Measurements from ENCODE around the gene ZNF620. TPM values are rescaled to one million over a fixed set of nuclear protein-coding genes. Genes with fewer than 3 reads are reported as not detected.

Gene ZNF620
- total RNA-seq, 1 donor from 2014 or later = 6.4 TPM

DNA sequence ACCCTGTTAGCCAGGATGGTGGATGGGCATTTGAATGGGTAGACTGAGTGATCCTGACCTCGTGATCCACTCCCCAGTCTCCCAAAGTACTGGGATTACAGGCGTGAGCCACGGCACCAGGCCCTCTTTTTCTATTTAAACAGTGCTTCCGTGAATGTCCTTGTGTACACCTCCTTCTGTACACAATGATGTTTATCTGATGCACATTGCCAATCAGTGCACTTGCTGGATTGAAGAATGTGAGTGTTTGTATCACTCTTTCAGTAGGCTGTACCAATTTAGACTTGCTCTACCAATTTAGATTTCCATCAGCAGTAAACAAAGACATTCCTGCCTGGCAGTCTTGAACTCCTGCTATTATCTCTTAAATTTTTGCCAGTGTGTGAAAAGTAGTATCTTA lies 37.8 kb upstream of the ZNF620 start:
- H3K9me3 ChIP-seq = no peaks in the 10 kb centered on the region
- DNase-seq (no peak), ATAC-seq (no peak)
- H3K27ac ChIP-seq = no peak overlapping the region
- intact Hi-C loops (cut with DNase I) = no loop called here
- H3K27me3 ChIP-seq (ENCODE audit: low read depth) = no peaks in the 10 kb centered on the region
- no peak for TF ChIP-seq CTCF (IDR thresholded peaks at IDR 0.05)
- no peak overlapping the region for H3K4me3 ChIP-seq
- H3K36me3 ChIP-seq = peaks cover 36% of the 10 kb centered on the region
- H3K4me1 ChIP-seq = no peaks in the 10 kb centered on the region

GRCh38 chr3:40470701-40471100 lies 35.1 kb upstream of the ZNF620 start:
- Histone ChIP-seq H3K36me3 (peaks cover 11% of the 10 kb centered on the region), H3K27me3 (ENCODE audit: low read depth) (no peaks in the 10 kb centered on the region), H3K27ac (no peak overlapping the region), H3K4me3 (no peak overlapping the region), H3K4me1 (no peaks in the 10 kb centered on the region), H3K9me3 (no peaks in the 10 kb centered on the region)
- no peak for TF ChIP-seq CTCF (IDR thresholded peaks at IDR 0.05)
- DNase-seq = no peak
- intact Hi-C loops (cut with DNase I) = no loop called here
- ATAC-seq = no peak

DNA sequence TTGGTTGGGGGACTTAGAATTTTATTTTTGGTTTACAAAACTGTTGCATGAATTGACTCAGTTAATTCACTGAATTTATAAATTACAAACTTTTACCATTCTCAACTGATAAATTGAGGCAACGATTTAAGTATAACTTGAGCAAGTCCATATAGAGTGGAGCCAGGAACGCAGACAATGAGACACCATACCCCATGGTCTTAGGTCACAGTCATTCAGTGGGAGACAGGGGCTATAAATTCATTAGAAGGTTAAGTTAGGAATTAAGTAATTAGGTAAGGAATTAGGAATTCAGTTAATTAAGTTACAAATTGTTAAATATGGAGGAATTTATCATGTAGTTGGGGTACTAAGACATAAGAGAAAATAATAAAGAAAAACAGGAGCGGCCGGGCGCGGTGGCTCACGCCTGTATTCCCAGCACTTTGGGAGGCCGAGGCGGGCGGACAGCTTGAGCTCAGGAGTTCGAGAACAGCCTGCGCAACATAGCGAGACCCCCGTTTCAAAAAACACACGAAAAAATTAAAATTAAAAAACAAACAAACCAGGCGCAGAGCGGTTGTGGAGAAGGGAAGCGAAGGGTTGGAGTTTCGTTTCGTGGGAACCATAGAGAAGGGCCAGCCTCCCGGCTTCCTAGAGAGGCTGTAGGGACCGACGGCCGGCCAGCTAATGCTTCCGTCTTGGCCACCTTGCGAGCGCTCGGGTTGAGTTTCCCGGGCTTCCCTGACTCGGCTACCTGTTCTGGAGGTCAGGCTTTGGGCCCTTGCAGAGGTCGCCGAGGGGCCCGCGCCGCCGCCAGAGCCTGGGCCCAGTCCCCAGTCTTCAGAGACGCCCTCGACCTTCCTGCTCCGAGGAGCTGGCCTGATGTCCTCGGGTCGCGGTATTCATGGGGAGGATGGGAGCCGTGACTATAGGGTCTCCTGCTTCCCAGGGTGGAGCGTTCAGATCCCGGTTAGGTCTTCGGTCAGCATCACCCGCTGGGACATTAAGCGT lies 29.1 kb upstream of the ZNF620 start, which contains the start of gene ZNF619:
Gene ZNF619, plus strand, starts transcription at position 645 of the 993 bp plus-strand sequence. CDS start 858 bp downstream, outside the sequence.
- peak within 1 kb of the TSS; percentile 96 for H3K4me3 ChIP-seq
- H3K27ac ChIP-seq = peak within 1 kb of the TSS; percentile 86
- peaks cover 7% of the 10 kb centered on the region for H3K4me1 ChIP-seq
- ATAC-seq (peak; percentile 96 to 98), DNase-seq (peak; percentile 87)
- H3K36me3 ChIP-seq = peaks cover 13% of the 10 kb centered on the region
- no peaks in the 10 kb centered on the region for H3K9me3 ChIP-seq
- no peak for TF ChIP-seq CTCF (IDR thresholded peaks at IDR 0.05)
- H3K27me3 ChIP-seq (ENCODE audit: low read depth) = no peaks in the 10 kb centered on the region
- intact Hi-C loops (cut with DNase I) = no loop called here

DNA sequence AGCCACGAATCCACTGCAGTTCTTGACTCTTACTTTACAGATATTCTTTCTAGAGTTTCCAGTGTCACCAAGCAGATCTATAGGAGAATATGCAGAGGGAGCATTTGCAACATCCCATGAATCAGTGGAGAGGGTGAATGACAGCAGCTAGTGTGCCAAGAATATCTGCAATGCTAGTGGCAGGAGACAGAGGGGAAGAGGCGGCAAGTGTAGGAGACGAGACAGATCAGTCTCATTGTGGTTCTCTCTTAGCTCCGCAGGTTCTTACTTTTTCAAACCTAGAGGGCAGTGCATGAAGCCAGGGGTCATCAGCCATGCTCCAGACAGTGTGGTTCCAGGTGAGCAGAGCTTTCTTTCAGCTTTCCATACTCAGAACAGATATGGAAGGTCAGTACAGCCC lies 28.2 kb upstream of the ZNF620 start:
- H3K27ac ChIP-seq = peak overlapping the region; percentile 86
- TF ChIP-seq CTCF (IDR thresholded peaks at IDR 0.05) = no peak
- H3K36me3 ChIP-seq = peaks cover 22% of the 10 kb centered on the region
- H3K27me3 ChIP-seq (ENCODE audit: low read depth) = no peaks in the 10 kb centered on the region
- intact Hi-C loops (cut with DNase I) = no loop called here
- peak in 1 of 2 donors; percentile 5 for ATAC-seq
- H3K9me3 ChIP-seq = no peaks in the 10 kb centered on the region
- peaks cover 7% of the 10 kb centered on the region for H3K4me1 ChIP-seq
- no peak for DNase-seq
- peak overlapping the region; percentile 96 for H3K4me3 ChIP-seq

DNA sequence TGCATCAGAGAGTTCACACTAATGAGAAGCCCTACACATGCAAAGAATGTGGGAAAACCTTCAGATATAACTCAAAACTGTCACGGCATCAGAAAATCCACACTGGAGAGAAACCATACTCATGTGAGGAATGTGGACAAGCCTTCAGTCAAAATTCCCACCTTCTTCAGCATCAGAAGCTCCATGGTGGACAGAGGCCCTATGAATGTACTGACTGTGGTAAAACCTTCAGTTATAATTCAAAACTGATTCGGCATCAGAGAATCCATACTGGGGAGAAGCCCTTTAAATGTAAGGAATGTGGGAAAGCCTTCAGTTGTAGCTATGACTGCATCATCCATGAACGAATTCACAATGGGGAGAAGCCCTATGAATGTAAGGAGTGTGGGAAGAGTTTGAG lies 18.7 kb upstream of the ZNF620 start:
- intact Hi-C loops (cut with DNase I) = no loop called here
- no peak overlapping the region for H3K4me3 ChIP-seq
- no peak for ATAC-seq

More for the DNA sequence above, 18.7 kb upstream of the ZNF620 start:
- H3K36me3 ChIP-seq = peaks cover 54% of the 10 kb centered on the region
- H3K27ac ChIP-seq = no peak overlapping the region
- no peaks in the 10 kb centered on the region for H3K27me3 ChIP-seq (ENCODE audit: low read depth)
- no peak for DNase-seq
- H3K9me3 ChIP-seq = peaks cover 21% of the 10 kb centered on the region
- no peak for TF ChIP-seq CTCF (IDR thresholded peaks at IDR 0.05)
- no peaks in the 10 kb centered on the region for H3K4me1 ChIP-seq
